ENCODE data around the gene MT1B. TPM values are rescaled to one million over a fixed set of nuclear protein-coding genes. Genes with fewer than 3 reads are reported as not detected.

Gene MT1B
- total and polyA plus RNA-seq, 2 of the 13 experiments (the other 11 are each of a cell fraction or from before 2014, with no cell fraction given) = 0.89 TPM; not detected in 1

DNA sequence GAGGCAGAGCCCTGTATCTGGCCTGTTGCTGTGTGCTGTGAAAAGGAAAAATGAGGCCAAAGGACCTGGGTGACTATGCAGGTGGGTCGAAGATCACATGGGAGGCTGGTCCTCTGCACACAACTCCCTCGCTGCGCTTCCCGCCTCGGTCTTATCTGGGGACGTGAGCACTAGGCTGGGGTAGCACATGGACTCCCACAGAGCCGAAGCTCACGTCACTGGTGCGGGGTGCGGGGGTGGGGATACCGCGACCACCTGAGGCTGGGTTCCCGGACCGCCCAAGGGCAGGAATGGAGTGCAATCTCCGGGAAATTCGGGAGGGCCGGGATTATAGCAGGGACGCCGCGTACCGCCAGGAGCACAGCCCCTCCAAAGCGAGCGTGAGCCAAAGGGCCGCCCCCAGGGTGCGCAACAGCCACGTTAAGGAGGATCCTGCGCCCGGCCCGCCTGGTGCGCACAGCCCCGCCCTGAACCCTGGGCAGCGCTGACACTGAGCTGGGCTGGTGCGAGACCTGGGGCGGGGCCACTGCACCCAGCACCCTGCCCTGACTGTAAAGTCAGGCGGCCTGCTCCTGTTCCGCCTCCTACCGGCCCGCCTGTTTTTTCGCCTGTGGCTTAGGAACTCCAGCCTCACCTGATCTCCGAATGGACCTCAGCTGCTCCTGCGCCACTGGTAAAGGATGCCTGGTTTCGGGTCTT is 8.5 kb upstream of the MT1B start (continued):
- TF ChIP-seq SMAD1 (CRISPR knock-in tag; IDR thresholded peaks at IDR 0.05; ENCODE audit: borderline replicate concordance, low read depth) (0 out of 2 replicates have a peak, but pooled peaks have one; percentile 63), ZNF331 (CRISPR knock-in tag; IDR thresholded peaks at IDR 0.05) (no peak), MEF2D (CRISPR knock-in tag; IDR thresholded peaks at IDR 0.05) (no peak; the same call in 1 of the 2 replicates), ZNF20 (CRISPR knock-in tag; IDR thresholded peaks at IDR 0.05) (no peak), KDM2A (CRISPR knock-in tag; IDR thresholded peaks at IDR 0.05; ENCODE audit: borderline replicate concordance, low read depth) (no peak), ATF1 (CRISPR knock-in tag; IDR thresholded peaks at IDR 0.05) (no peak), ZSCAN31 (CRISPR knock-in tag; IDR thresholded peaks at IDR 0.05; ENCODE audit: low read depth) (peak; percentile 54; the same call in 1 of the 2 replicates), SSRP1 (CRISPR knock-in tag; IDR thresholded peaks at IDR 0.05) (no peak), ZNF776 (CRISPR knock-in tag; IDR thresholded peaks at IDR 0.05) (peak; percentile 38; the same call in 1 of the 2 replicates), SRSF4 (IDR thresholded peaks at IDR 0.05; ENCODE audit: low read depth, low read length, poor library complexity, severe bottlenecking) (no peak), ZNF781 (CRISPR knock-in tag; IDR thresholded peaks at IDR 0.05; ENCODE audit: borderline replicate concordance, not compliant biosample characterization) (no peak), ZNF234 (CRISPR knock-in tag; conservative IDR thresholded peaks at IDR 0.05) (peak; percentile 85; the same call in 1 of the 2 replicates), SP1 (IDR thresholded peaks at IDR 0.05) (no peak), SP1 (CRISPR knock-in tag; IDR thresholded peaks at IDR 0.05) (no peak), ZSCAN9 (CRISPR knock-in tag; IDR thresholded peaks at IDR 0.05; ENCODE audit: borderline replicate concordance) (no peak), CBX5 (CRISPR knock-in tag; IDR thresholded peaks at IDR 0.05; ENCODE audit: borderline replicate concordance) (no peak), KMT2B (CRISPR knock-in tag; IDR thresholded peaks at IDR 0.05) (no peak), ZBTB7A (CRISPR knock-in tag; IDR thresholded peaks at IDR 0.05) (0 out of 2 replicates have a peak, but pooled peaks have one; percentile 18), SNAI1 (CRISPR knock-in tag; IDR thresholded peaks at IDR 0.05; ENCODE audit: borderline replicate concordance) (0 out of 2 replicates have a peak, but pooled peaks have one; percentile 30), MTF1 (CRISPR knock-in tag; IDR thresholded peaks at IDR 0.05) (no peak), ZNF850 (CRISPR knock-in tag; conservative IDR thresholded peaks at IDR 0.05) (no peak), MAF1 (CRISPR knock-in tag; IDR thresholded peaks at IDR 0.05; ENCODE audit: borderline replicate concordance) (no peak), ZNF567 (CRISPR knock-in tag; IDR thresholded peaks at IDR 0.05; ENCODE audit: borderline replicate concordance) (no peak), ZFAT (CRISPR knock-in tag; conservative IDR thresholded peaks at IDR 0.05) (no peak), ATRX (CRISPR knock-in tag; IDR thresholded peaks at IDR 0.05; ENCODE audit: borderline replicate concordance) (no peak), TCF7L2 (IDR thresholded peaks at IDR 0.05; ENCODE audit: low read depth, low read length) (no peak), TRIM24 (CRISPR knock-in tag; IDR thresholded peaks at IDR 0.05) (no peak), NRL (CRISPR knock-in tag; IDR thresholded peaks at IDR 0.05; ENCODE audit: borderline replicate concordance) (peak; percentile 68), SMAD9 (CRISPR knock-in tag; IDR thresholded peaks at IDR 0.05) (0 out of 2 replicates have a peak, but pooled peaks have one; percentile 37)
- TF ChIP-seq, protein P1, sequence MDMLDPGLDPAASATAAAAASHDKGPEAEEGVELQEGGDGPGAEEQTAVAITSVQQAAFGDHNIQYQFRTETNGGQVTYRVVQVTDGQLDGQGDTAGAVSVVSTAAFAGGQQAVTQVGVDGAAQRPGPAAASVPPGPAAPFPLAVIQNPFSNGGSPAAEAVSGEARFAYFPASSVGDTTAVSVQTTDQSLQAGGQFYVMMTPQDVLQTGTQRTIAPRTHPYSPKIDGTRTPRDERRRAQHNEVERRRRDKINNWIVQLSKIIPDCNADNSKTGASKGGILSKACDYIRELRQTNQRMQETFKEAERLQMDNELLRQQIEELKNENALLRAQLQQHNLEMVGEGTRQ (IDR thresholded peaks at IDR 0.05; ENCODE audit: low read depth, low read length) = no peak
- TF ChIP-seq, protein P1 (CRISPR knock-in tag; IDR thresholded peaks at IDR 0.05; ENCODE audit: borderline replicate concordance) = no peak
